DOHH2 (cell line): Measurements from ENCODE around the gene ROBO2.

ENCODE experiments used
- CTCF ChIP-seq: fragments of 200-600 bp; sonication (generic); IDR thresholded peaks from one replicate; pipeline ENCODE4 v1.5.1; 2014; ENCODE audit warnings: antibody characterized with exemption, mild to moderate bottlenecking, low read depth, low read length; ENCODE audit not compliant: poor library complexity, severe bottlenecking
- EZH2phosphoT487 ChIP-seq: fragments of 200-600 bp; sonication (generic); IDR thresholded peaks from 2 replicates; pipeline ENCODE4 v1.6.1; 2017; ENCODE audit warnings: borderline replicate concordance, mild to moderate bottlenecking, antibody characterized with exemption, low read length, moderate library complexity, mixed read lengths

GRCh38 chr3:77191014-77191413 lies 151.1 kb downstream of the ROBO2 start:
- TF ChIP-seq CTCF (no peak), EZH2phosphoT487 (no peak)
